ENCODE results near the gene SLC6A18. TPM values are rescaled to one million over a fixed set of nuclear protein-coding genes. Genes with fewer than 3 reads are reported as not detected.

Gene SLC6A18
- polyA plus RNA-seq, 1 of the 3 experiments (the other 2 are of a cell fraction): not detected

GRCh38 chr5:1185629-1186350, 39.4 kb upstream of the SLC6A18 start:
- Histone ChIP-seq H3K4me1 (ENCODE audit: control insufficient read depth in 1 of 2, insufficient read depth in 2 of 2, low read depth in 1 of 2, low read length in 1 of 2) (peaks cover 0 to 20% of the 10 kb centered on the region in 2 experiments; a peak in 1 of 4 replicates), H3K9me3 (no peaks in the 10 kb centered on the region), H3K27ac (ENCODE audit: low read depth in 2 of 2, low read length in 1 of 2) (peak overlapping the region in 1 of 2 experiments; percentile 47; a peak in 2 of 4 replicates), H3K4me3 (ENCODE audit: low read depth in 2 of 2, low read length in 1 of 2) (no peak overlapping the region), H3K9ac (no peak overlapping the region), H4K20me1 (ENCODE audit: insufficient read depth) (no peaks in the 10 kb centered on the region), H3K4me2 (no peak overlapping the region), H3K36me3 (replicated peaks in 1 of 2; ENCODE audit: control insufficient read depth in 1 of 2, insufficient read depth in 2 of 2, low read length in 1 of 2) (no peaks in the 10 kb centered on the region), H3K9me2 (no peaks in the 10 kb centered on the region), H2AFZ (ENCODE audit: low read depth) (no peak overlapping the region), H3K79me2 (ENCODE audit: insufficient read depth) (no peaks in the 10 kb centered on the region), H3K27me3 (ENCODE audit: insufficient read depth) (0 out of 2 replicates have a peak, but pooled peaks cover 6% of the 10 kb centered on the region), H3F3A (replicated peaks; ENCODE audit: insufficient read depth) (peaks cover 6% of the 10 kb centered on the region)
- POLR2A ChIA-PET: interaction anchor here (0.9 kb wide), 1 partner anchor 338 kb away, joined by 3 read pairs; the partner anchor contains the start of gene LPCAT1
- peak; percentile 87 for DNase-seq
- CTCF ChIA-PET: interaction anchor here (0.5 to 6.5 kb wide), 8 partner anchors 9 to 464 kb away, joined by 3 to 76 read pairs (median 4); no protein-coding TSS in a partner anchor
- WGBS (ENCODE audit: low lambda C conversion rate): 13% methylated on average over 9 of the region's 12 CpGs
- peak; percentile 43 for TF ChIP-seq CHD2 (IDR thresholded peaks at IDR 0.05; ENCODE audit: low read length, partially characterized antibody)
- peak in 1 of 2 experiments; percentile 70; a peak in 1 of 4 replicates for TF ChIP-seq EP300 (IDR thresholded peaks at IDR 0.05; ENCODE audit: borderline replicate concordance in 1 of 2, low read depth in 1 of 2, low read length in 1 of 2)
- TF ChIP-seq FOXJ3 (CRISPR knock-in tag; IDR thresholded peaks at IDR 0.05): peak; percentile 88
- TF ChIP-seq NFIC (IDR thresholded peaks at IDR 0.05; ENCODE audit: borderline replicate concordance): no peak
- no peak for TF ChIP-seq MAX (IDR thresholded peaks at IDR 0.05; ENCODE audit: low read depth)
- TF ChIP-seq MXI1 (IDR thresholded peaks at IDR 0.05; ENCODE audit: low read depth, low read length): peak; percentile 55; the same call in 1 of the 2 replicates
- TF ChIP-seq RCOR1 (IDR thresholded peaks at IDR 0.05; ENCODE audit: low read length): peak; percentile 81
- peak; percentile 96 for TF ChIP-seq GATA2 (CRISPR knock-in tag; IDR thresholded peaks at IDR 0.05)

- CTCF ChIA-PET: interaction anchor here (0.8 to 6.5 kb wide), 5 partner anchors 8 to 252 kb away, joined by 3 to 76 read pairs (median 6); no protein-coding TSS in a partner anchor
Measured at GRCh38 chr5:1186351-1187233, 38.6 kb upstream of the SLC6A18 start.

More at GRCh38 chr5:1186351-1187233, 38.6 kb upstream of the SLC6A18 start:
- H3F3A ChIP-seq (replicated peaks; ENCODE audit: insufficient read depth): peaks cover 6% of the 10 kb centered on the region
- WGBS (ENCODE audit: low lambda C conversion rate): 15% methylated on average over 8 of the region's 18 CpGs
- no peak overlapping the region for H3K4me3 ChIP-seq (ENCODE audit: low read depth in 2 of 2, low read length in 1 of 2)
- no peaks in the 10 kb centered on the region for H3K9me2 ChIP-seq
- TF ChIP-seq NRF1 (IDR thresholded peaks at IDR 0.05; ENCODE audit: low read depth, low read length) (no peak), RCOR1 (IDR thresholded peaks at IDR 0.05; ENCODE audit: low read length) (no peak), RFX5 (IDR thresholded peaks at IDR 0.05; ENCODE audit: low read length) (no peak), FOXM1 (IDR thresholded peaks at IDR 0.05; ENCODE audit: low read depth) (no peak), FOXJ3 (CRISPR knock-in tag; IDR thresholded peaks at IDR 0.05) (no peak), FOSL2 (IDR thresholded peaks at IDR 0.05; ENCODE audit: borderline replicate concordance, low read depth) (no peak), TEAD4 (IDR thresholded peaks at IDR 0.05; ENCODE audit: borderline replicate concordance, insufficient read depth) (no peak)
- H3K4me1 ChIP-seq (ENCODE audit: control insufficient read depth in 1 of 2, insufficient read depth in 2 of 2, low read depth in 1 of 2, low read length in 1 of 2): peaks cover 0 to 20% of the 10 kb centered on the region in 2 experiments; a peak in 1 of 4 replicates
- no peak overlapping the region for H3K9ac ChIP-seq
- H3K27ac ChIP-seq (ENCODE audit: low read depth in 2 of 2, low read length in 1 of 2): no peak overlapping the region
- no peaks in the 10 kb centered on the region for H3K9me3 ChIP-seq
- no peak overlapping the region for H3K4me2 ChIP-seq
- no peaks in the 10 kb centered on the region for H3K36me3 ChIP-seq (replicated peaks in 1 of 2; ENCODE audit: control insufficient read depth in 1 of 2, insufficient read depth in 2 of 2, low read length in 1 of 2)
- POLR2A ChIA-PET: no interaction called here
- no peak overlapping the region for H2AFZ ChIP-seq (ENCODE audit: low read depth)
- H4K20me1 ChIP-seq (ENCODE audit: insufficient read depth): no peaks in the 10 kb centered on the region
- DNase-seq: no peak
- 0 out of 2 replicates have a peak, but pooled peaks cover 6% of the 10 kb centered on the region for H3K27me3 ChIP-seq (ENCODE audit: insufficient read depth)
- H3K79me2 ChIP-seq (ENCODE audit: insufficient read depth): no peaks in the 10 kb centered on the region

All from SK-N-SH (cell line).